Ishikawa (cell line): ENCODE measurements around the gene PPP6R3.

Source experiments
- CEBPB ChIP-seq: IDR thresholded peaks from 2 replicates; pipeline ENCODE4 v1.6.1; 2012
- CREB1 ChIP-seq: IDR thresholded peaks from 2 replicates; pipeline ENCODE4 v1.6.1; 2012; ENCODE audit warnings: low read depth
- EGR1 ChIP-seq: IDR thresholded peaks from 2 replicates; pipeline ENCODE4 v1.6.1; 2012
- EP300 ChIP-seq: IDR thresholded peaks from 2 replicates; pipeline ENCODE4 v1.6.1; 2012; ENCODE audit warnings: borderline replicate concordance
- FOXM1 ChIP-seq: IDR thresholded peaks from 2 replicates; pipeline ENCODE4 v1.6.1; 2012; ENCODE audit warnings: low read depth, borderline replicate concordance
- NFIC ChIP-seq: IDR thresholded peaks from 2 replicates; pipeline ENCODE4 v1.6.1; 2012
- RAD21 ChIP-seq: IDR thresholded peaks from 2 replicates; pipeline ENCODE4 v1.6.1; 2012; ENCODE audit warnings: low read depth
- TAF1 ChIP-seq: IDR thresholded peaks from 2 replicates; pipeline ENCODE4 v1.6.1; 2012; ENCODE audit warnings: low read depth, mild to moderate bottlenecking
- TCF12 ChIP-seq: IDR thresholded peaks from 2 replicates; pipeline ENCODE4 v1.6.1; 2012; ENCODE audit warnings: low read depth
- TEAD4 ChIP-seq: IDR thresholded peaks from 2 replicates; pipeline ENCODE4 v1.6.1; 2012
- YY1 ChIP-seq: IDR thresholded peaks from 2 replicates; pipeline ENCODE4 v1.6.1; 2012; ENCODE audit warnings: low read depth
- ZBTB7A ChIP-seq: IDR thresholded peaks from 2 replicates; pipeline ENCODE4 v1.6.1; 2012; ENCODE audit warnings: low read depth
- TF ChIP-seq, protein P1 (sequence below): IDR thresholded peaks from 2 replicates; pipeline ENCODE4 v1.6.1; 2012
- TF ChIP-seq, protein P2 (sequence below): IDR thresholded peaks from 2 replicates; pipeline ENCODE4 v1.6.1; 2012
- TF ChIP-seq, protein P3 (sequence below): IDR thresholded peaks from 2 replicates; pipeline ENCODE4 v1.6.1; 2012; ENCODE audit warnings: low read depth, mild to moderate bottlenecking

Gene PPP6R3

DNA sequence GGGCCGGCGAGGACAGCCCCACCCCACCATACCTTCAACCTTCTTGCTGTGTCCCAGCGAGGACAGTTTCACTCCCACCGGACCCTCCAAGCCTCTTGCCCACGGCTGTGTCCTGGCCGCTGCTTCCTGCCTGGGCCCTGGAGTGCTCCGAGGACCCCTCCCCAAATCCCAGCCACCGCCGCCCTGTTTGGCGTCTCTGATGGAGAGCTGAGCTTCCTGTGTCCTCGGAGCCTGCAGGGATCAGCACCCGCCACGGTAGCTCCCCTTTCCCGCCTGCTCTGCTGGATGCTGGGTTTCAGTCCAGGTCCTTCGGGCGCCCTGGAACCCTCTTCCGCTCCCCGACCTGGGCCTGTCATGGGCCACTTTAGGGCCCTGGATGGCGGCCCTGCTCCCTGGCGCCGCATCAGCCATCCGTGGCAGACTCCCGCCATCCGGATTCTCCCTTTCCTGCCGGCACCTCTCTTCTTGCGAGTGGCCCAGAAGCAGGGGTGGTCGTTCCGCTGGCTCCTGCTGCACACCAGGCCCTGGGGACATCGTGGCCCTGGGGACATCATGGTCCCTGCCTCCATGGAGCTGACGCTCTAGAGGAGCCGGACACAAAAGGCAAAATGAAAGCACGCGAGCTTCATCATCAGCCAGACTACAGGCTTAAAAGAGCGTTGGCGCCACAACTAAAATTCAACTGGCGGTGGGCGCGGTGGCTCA lies 189.5 kb downstream of the PPP6R3 start:
- TF ChIP-seq EP300 (no peak), TEAD4 (no peak), CREB1 (no peak), TCF12 (no peak), RAD21 (no peak), FOXM1 (no peak), YY1 (no peak), TAF1 (no peak), EGR1 (no peak), ZBTB7A (no peak), CEBPB (no peak), NFIC (no peak)
- TF ChIP-seq, protein P1, sequence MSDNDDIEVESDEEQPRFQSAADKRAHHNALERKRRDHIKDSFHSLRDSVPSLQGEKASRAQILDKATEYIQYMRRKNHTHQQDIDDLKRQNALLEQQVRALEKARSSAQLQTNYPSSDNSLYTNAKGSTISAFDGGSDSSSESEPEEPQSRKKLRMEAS: no peak
- TF ChIP-seq, protein P2, sequence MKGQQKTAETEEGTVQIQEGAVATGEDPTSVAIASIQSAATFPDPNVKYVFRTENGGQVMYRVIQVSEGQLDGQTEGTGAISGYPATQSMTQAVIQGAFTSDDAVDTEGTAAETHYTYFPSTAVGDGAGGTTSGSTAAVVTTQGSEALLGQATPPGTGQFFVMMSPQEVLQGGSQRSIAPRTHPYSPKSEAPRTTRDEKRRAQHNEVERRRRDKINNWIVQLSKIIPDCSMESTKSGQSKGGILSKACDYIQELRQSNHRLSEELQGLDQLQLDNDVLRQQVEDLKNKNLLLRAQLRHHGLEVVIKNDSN: no peak
- TF ChIP-seq, protein P3, sequence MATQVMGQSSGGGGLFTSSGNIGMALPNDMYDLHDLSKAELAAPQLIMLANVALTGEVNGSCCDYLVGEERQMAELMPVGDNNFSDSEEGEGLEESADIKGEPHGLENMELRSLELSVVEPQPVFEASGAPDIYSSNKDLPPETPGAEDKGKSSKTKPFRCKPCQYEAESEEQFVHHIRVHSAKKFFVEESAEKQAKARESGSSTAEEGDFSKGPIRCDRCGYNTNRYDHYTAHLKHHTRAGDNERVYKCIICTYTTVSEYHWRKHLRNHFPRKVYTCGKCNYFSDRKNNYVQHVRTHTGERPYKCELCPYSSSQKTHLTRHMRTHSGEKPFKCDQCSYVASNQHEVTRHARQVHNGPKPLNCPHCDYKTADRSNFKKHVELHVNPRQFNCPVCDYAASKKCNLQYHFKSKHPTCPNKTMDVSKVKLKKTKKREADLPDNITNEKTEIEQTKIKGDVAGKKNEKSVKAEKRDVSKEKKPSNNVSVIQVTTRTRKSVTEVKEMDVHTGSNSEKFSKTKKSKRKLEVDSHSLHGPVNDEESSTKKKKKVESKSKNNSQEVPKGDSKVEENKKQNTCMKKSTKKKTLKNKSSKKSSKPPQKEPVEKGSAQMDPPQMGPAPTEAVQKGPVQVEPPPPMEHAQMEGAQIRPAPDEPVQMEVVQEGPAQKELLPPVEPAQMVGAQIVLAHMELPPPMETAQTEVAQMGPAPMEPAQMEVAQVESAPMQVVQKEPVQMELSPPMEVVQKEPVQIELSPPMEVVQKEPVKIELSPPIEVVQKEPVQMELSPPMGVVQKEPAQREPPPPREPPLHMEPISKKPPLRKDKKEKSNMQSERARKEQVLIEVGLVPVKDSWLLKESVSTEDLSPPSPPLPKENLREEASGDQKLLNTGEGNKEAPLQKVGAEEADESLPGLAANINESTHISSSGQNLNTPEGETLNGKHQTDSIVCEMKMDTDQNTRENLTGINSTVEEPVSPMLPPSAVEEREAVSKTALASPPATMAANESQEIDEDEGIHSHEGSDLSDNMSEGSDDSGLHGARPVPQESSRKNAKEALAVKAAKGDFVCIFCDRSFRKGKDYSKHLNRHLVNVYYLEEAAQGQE: no peak

DNA sequence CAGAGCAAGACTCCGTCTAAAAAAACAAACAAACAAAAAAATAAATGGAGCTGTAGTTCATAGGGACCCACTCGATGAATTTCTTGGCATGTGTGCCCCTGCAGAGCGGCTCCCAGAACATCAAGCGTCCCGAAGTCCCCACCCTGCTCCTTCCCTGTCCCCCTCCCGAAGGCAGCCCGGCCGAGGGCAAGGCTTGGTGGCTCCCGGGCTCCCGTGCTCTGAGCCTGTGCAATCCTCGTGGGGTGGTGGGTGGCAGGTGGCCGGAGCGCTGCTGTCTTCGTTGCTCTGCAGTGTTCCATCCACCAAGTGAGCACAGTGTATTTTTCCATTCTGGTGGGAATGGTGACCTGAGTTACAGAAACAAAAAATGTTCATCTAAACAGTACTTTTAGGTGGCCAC lies 190.2 kb downstream of the PPP6R3 start:
- TF ChIP-seq, protein P2: no peak
- TF ChIP-seq YY1: no peak
- no peak for TF ChIP-seq EP300
- TF ChIP-seq, protein P3: no peak
- TF ChIP-seq ZBTB7A: no peak
- TF ChIP-seq NFIC: no peak

DNA sequence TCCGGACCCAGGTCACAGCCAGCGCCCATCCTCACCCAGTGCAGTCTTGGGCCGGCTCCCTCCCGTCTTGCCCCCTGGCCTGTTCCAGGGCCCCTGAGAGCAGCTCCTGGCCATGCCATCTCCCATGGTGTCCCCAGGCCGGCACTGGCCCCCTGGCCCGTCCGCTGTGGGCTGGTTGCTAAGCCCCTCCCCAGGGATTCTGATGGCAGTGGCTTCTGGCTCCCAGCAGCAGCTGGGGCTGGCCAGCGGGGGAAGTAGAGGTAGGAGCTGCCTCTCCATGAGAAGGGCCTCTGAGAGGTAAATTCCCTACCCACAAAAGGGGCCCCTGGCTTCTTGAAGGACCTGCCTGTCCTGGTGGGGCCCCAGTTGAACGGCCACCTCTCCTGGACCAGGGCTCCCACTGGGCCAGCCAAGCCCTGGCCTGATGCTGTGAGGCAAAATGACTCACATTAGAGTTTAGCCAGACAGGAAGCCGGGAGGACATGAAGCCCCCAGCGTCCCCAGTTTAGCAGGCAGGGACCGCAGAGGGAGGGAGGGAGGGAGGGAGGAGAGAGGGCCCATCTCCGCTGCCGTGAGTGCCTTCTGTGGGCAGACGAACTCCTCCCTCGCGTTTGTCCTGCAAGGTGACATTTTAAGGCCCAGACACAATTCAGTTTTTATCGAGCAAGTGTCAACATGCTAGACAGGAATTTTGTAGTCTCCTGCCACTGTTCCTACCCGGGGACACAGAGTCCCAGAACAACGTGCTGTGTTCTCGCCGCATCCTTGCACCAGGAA lies 190.8 kb downstream of the PPP6R3 start:
- TF ChIP-seq, protein P3: no peak
- TF ChIP-seq YY1 (no peak), CEBPB (no peak), CREB1 (no peak), RAD21 (no peak), NFIC (no peak), ZBTB7A (no peak), TCF12 (no peak), EGR1 (no peak), TAF1 (no peak)
- TF ChIP-seq, protein P2: no peak
- TF ChIP-seq, protein P1: no peak
